Endothelial cell of umbilical vein (primary cell): Measurements from ENCODE around the gene UBAC1. TPM values are rescaled to one million over a fixed set of nuclear protein-coding genes. Genes with fewer than 3 reads are reported as not detected.

ENCODE experiments used
- BruUV-seq: library from RNA; stranded (reverse); fragments of 400-500 nt; replicated peaks from 2 replicates; lab custom pipeline; 2021; lab: Mats Ljungman, UMichigan
- CTCF ChIA-PET: fragments of 300-600, 350-600 bp; sonication (Branson Sonifier 250); formaldehyde crosslinking; loops from one replicate; lab custom pipeline; 2021; ENCODE audit warnings: antibody characterized with exemption, inconsistent platforms; lab: Charles Lee
- POLR2A ChIA-PET: fragments of 300-600, 350-600 bp; sonication (Branson Sonifier 250); formaldehyde crosslinking; loops from one replicate; lab custom pipeline; 2021; ENCODE audit warnings: antibody characterized with exemption, inconsistent platforms; lab: Charles Lee
- DNase-seq: peaks from one replicate; pipeline ENCODE4 v3.0.0-alpha.2; 2011; ENCODE audit warnings: low read depth, low spot score
- FAIRE-seq: peaks from 2 replicates; lab custom pipeline; 2011; peaks lifted over from hg19 to GRCh38; lab: Jason Lieb, UNC
- H2AFZ ChIP-seq: 2 replicates; pipeline ENCODE4 v1.6.0; 2012; ENCODE audit warnings: low read depth, low read length, control low read depth, inconsistent platforms
- H3K27ac ChIP-seq: 2 replicates; pipeline ENCODE4 v1.5.1; 2011; ENCODE audit warnings: low read depth, mild to moderate bottlenecking, control low read depth, low read length, moderate library complexity; ENCODE audit not compliant: insufficient read depth
- H3K27me3 ChIP-seq, 2 experiments: 2 replicates each; pipeline versions ENCODE4 v1.6.0 to v1.6.1; 2011; ENCODE audit warnings: low read length in 2 of 2, mixed read lengths in 1 of 2; ENCODE audit not compliant: control insufficient read depth in 2 of 2, insufficient read depth in 2 of 2
- H3K36me3 ChIP-seq, 2 experiments: 2 replicates in 1 of 2; 3 replicates in 1 of 2; pipeline ENCODE4 v1.5.1; 2011; ENCODE audit warnings: low read length in 2 of 2, mild to moderate bottlenecking in 1 of 2, moderate library complexity in 1 of 2; ENCODE audit not compliant: control insufficient read depth in 2 of 2, insufficient read depth in 2 of 2; ENCODE audit errors: extremely low read depth in 1 of 2
- H3K4me1 ChIP-seq: 3 replicates; pipeline ENCODE4 v1.5.1; 2011; ENCODE audit warnings: mild to moderate bottlenecking, low read length; ENCODE audit not compliant: control insufficient read depth, insufficient read depth; ENCODE audit errors: extremely low read depth
- H3K4me2 ChIP-seq: 2 replicates; pipeline ENCODE4 v1.6.1; 2011; ENCODE audit warnings: low read length, control low read depth, mixed read lengths; ENCODE audit not compliant: insufficient read depth
- H3K4me3 ChIP-seq, 3 experiments: fragments of 200-600 bp in 1 of 3; sonication (generic), shearing (Covaris generic) in 1 of 3; replicated peaks in 1 of 3; 2 replicates each; pipeline ENCODE4 v1.5.1; 2011 to 2016; ENCODE audit warnings: control low read depth in 3 of 3, low read length in 3 of 3, mild to moderate bottlenecking in 2 of 3, inconsistent platforms in 1 of 3, low read depth in 1 of 3, moderate library complexity in 1 of 3; ENCODE audit not compliant: insufficient read depth in 1 of 3
- H3K79me2 ChIP-seq: 2 replicates; pipeline ENCODE4 v1.6.0; 2012; ENCODE audit warnings: low read length, inconsistent platforms; ENCODE audit not compliant: control insufficient read depth, insufficient read depth
- H3K9ac ChIP-seq: replicated peaks from 2 replicates; pipeline ENCODE3; 2011; ENCODE audit warnings: low read length, control low read depth; ENCODE audit not compliant: insufficient read depth; ENCODE audit errors: extremely low read depth
- H3K9me1 ChIP-seq: replicated peaks from 3 replicates; pipeline ENCODE4 v1.6.0; 2011; ENCODE audit warnings: mild to moderate bottlenecking, low read length; ENCODE audit not compliant: control insufficient read depth, insufficient read depth; ENCODE audit errors: extremely low read depth
- H3K9me3 ChIP-seq: replicated peaks from 2 replicates; pipeline ENCODE4 v1.5.1; 2012; ENCODE audit warnings: low read length, inconsistent platforms; ENCODE audit not compliant: control insufficient read depth, insufficient read depth
- H4K20me1 ChIP-seq: replicated peaks from 2 replicates; pipeline ENCODE3; 2011; ENCODE audit warnings: mild to moderate bottlenecking, low read length; ENCODE audit not compliant: control insufficient read depth, insufficient read depth; ENCODE audit errors: extremely low read depth
- EZH2 ChIP-seq: IDR thresholded peaks from 2 replicates; pipeline ENCODE4 v1.6.1; 2012; ENCODE audit warnings: borderline replicate concordance, low read depth, mild to moderate bottlenecking, moderate library complexity, low read length, inconsistent platforms; ENCODE audit not compliant: severe bottlenecking
- FOS ChIP-seq: IDR thresholded peaks from 2 replicates; pipeline ENCODE4 v1.6.1; 2011; ENCODE audit warnings: mild to moderate bottlenecking, low read length, moderate library complexity, borderline replicate concordance; ENCODE audit not compliant: insufficient read depth
- GATA2 ChIP-seq: IDR thresholded peaks from 2 replicates; pipeline ENCODE4 v1.7.0; 2011; ENCODE audit warnings: low read depth, mild to moderate bottlenecking, moderate library complexity, mixed read lengths, low read length; ENCODE audit not compliant: insufficient read length, insufficient read depth
- JUN ChIP-seq: IDR thresholded peaks from 2 replicates; pipeline ENCODE4 v1.6.1; 2011; ENCODE audit warnings: borderline replicate concordance, low read depth; ENCODE audit not compliant: insufficient read length, insufficient read depth
- POLR2A ChIP-seq: IDR thresholded peaks from 2 replicates; pipeline ENCODE4 v1.6.1; 2012; ENCODE audit warnings: low read depth, mild to moderate bottlenecking, control low read depth, low read length
- POLR2AphosphoS5 ChIP-seq: IDR thresholded peaks from 2 replicates; pipeline ENCODE4 v1.6.1; 2012; ENCODE audit warnings: low read depth, mild to moderate bottlenecking, control low read depth, low read length, moderate library complexity; ENCODE audit not compliant: insufficient read depth
- dilution Hi-C: fragments of 300-500 bp; cut with MboI; formaldehyde crosslinking; loops from one replicate; pipeline ENCODE4 v1.15.0; 2019; ENCODE audit warnings: low sequenced_read_pairs; ENCODE audit not compliant: extremely low pct_ligation_motif_present
- intact Hi-C: fragments of 100-400 bp; cut with micrococcal nuclease; formaldehyde crosslinking; loops from one replicate; pipeline ENCODE4 v1.10.0; 2022
- polyA plus RNA-seq, 4 experiments: library from polyadenylated mRNA; depleted of rRNA in 3 of 4; stranded (reverse) in 3 of 4; unstranded in 1 of 4; fragments of >200 nt; gene quantifications; 2 replicates each; pipeline versions ENCODE4 v1.2.1 to v1.2.3, GENCODE V29; 2011 to 2012; ENCODE audit warnings: missing spikeins in 1 of 4
- total RNA-seq: library from RNA; stranded (reverse); gene quantifications from 2 replicates; pipeline ENCODE4 v1.2.3, GENCODE V29; 2021

Gene UBAC1
- total and polyA plus RNA-seq, 2 donors (not counting 3 experiments of a cell fraction or from before 2014, with no cell fraction given) = 39.5 to 56.7 TPM

DNA sequence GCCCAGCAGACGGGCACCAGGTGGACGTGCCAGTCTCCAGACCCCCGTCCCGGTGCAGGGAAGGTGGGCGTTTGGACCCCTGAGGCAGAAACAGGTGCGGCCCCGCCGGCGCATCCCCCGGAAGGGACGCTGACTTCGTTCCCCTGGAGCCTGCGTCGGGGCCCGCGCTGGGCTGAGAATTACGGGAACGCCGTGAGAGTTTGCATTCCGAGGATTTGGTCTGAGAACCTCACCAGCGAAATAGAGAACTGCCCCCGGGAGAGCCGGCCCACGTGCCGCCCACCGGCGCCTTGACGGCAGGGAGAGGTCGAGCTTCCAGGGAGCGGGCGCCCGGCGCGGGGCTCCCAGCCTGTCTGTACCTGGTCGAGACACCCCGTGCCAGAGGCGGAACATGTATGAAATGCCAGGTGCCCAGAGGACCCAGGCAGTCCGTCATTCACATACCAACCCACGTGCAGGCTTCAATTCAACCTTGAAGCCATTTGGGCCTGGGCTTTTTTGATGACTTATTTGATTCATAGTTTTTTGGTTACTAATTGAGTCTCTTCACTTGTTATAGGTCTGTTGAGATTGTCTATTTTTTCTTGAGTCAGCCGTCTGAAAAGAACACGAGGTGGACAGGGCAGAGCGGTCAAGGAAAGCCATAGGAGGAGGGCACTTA is 53.0 kb downstream of the UBAC1 start:
- dilution Hi-C loops = no loop called here
- BruUV-seq = TSS peak; percentile 42
- POLR2A ChIA-PET = no interaction called here

DNA sequence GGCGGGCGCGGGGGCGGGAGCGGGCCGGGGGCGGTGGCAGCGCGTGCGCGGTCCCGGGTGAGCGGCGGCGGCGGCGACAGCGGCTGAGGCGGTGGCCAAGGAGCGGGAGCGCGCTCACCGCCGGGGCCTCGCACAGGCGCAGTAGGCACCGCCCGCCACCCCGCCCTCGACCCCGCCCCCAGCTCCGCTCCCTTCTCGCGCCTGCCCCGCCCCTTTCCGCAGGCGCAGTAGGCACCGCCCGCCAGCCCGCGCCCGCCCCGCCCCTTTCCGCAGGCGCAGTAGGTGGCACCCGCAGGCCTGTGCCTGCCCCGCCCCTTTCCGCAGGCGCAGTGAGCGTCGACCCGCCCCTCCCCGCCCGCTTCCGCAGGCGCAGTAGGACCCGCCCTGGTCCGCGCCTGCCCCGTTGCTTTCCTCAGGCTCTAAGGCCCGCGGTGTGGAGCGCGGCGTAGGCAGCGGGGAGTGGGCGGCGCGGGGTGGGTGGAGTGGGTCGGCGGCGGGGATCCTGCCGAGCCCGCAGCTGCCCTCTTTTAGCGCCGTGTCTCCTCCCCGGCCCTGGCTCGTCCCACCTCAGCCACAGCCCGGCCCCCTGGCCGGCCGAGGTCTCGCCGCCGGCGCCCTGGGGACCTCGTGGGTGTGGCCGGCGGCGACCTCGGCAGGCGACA is 53.6 kb downstream of the UBAC1 start, which contains the start of gene CAMSAP1:
TSS of gene CAMSAP1 (minus strand) at position 116 of the 662 bp plus-strand sequence. CDS start 387 bp downstream, outside the sequence.
- peaks cover 74% of the 10 kb centered on the region for H3K79me2 ChIP-seq
- CTCF ChIA-PET = interaction anchor here (0.6 to 1.7 kb wide), 2 partner anchors 43 to 375 kb away, joined by 3 to 8 read pairs; no protein-coding TSS in a partner anchor
- peak within 1 kb of the TSS; percentile 42 to 84 (median 73) for H3K4me3 ChIP-seq
- no peaks in the 10 kb centered on the region for H3K27me3 ChIP-seq
- peak; percentile 94 for FAIRE-seq
- no peaks in the 10 kb centered on the region for H4K20me1 ChIP-seq
- peak within 1 kb of the TSS; percentile 61 for H3K9ac ChIP-seq
- H3K4me1 ChIP-seq = peaks cover 36% of the 10 kb centered on the region
- no peaks in the 10 kb centered on the region for H3K9me1 ChIP-seq
- H3K4me2 ChIP-seq = peak within 1 kb of the TSS; percentile 99
- H2AFZ ChIP-seq = peak within 1 kb of the TSS; percentile 61
- TF ChIP-seq JUN = no peak
- TF ChIP-seq POLR2A = peak; percentile 45
- TF ChIP-seq GATA2 = no peak
- no peak for TF ChIP-seq EZH2
- TF ChIP-seq POLR2AphosphoS5 = peak; percentile 39
- TF ChIP-seq FOS = no peak
- DNase-seq = peak; percentile 95
- no peaks in the 10 kb centered on the region for H3K9me3 ChIP-seq
- H3K36me3 ChIP-seq = peaks cover 2 to 3% of the 10 kb centered on the region in 2 experiments
- BruUV-seq = no TSS peak
- intact Hi-C loops = loop anchor here (1.0 to 2.0 kb wide), 4 partner anchors 53 to 211 kb away; partner anchors contain the start of genes TMEM250 and UBAC1
- H3K27ac ChIP-seq = peak within 1 kb of the TSS; percentile 45
- dilution Hi-C loops = no loop called here
- POLR2A ChIA-PET = interaction anchor here (0.7 kb wide), 1 partner anchor 23 kb away, joined by 3 read pairs; no protein-coding TSS in a partner anchor

More for the DNA sequence above, 53.0 kb downstream of the UBAC1 start:
- H2AFZ ChIP-seq = peak overlapping the region; percentile 61
- no peaks in the 10 kb centered on the region for H3K27me3 ChIP-seq
- H3K36me3 ChIP-seq = peaks cover 2 to 3% of the 10 kb centered on the region in 2 experiments
- peak overlapping the region; percentile 24 to 64 (median 36) for H3K4me3 ChIP-seq
- no peak for FAIRE-seq
- H3K9ac ChIP-seq = peak overlapping the region; percentile 61
- peak overlapping the region; percentile 10 for H3K27ac ChIP-seq
- H3K4me2 ChIP-seq = peak overlapping the region; percentile 47
- intact Hi-C loops = loop anchor here (2.0 kb wide), 1 partner anchor 145 kb away; no protein-coding TSS in a partner anchor
- no peaks in the 10 kb centered on the region for H3K9me3 ChIP-seq
- CTCF ChIA-PET = no interaction called here
- H3K79me2 ChIP-seq = peaks cover 69% of the 10 kb centered on the region
- H4K20me1 ChIP-seq = no peaks in the 10 kb centered on the region
- H3K4me1 ChIP-seq = peaks cover 36% of the 10 kb centered on the region
- no peaks in the 10 kb centered on the region for H3K9me1 ChIP-seq
- TF ChIP-seq GATA2 = no peak
- peak; percentile 21 for DNase-seq
